Left renal cortex interstitium (tissue), 4 donors: ENCODE data around the gene STK32B. TPM values are rescaled to one million over a fixed set of nuclear protein-coding genes. Genes with fewer than 3 reads are reported as not detected.

Source experiments
- polyA plus RNA-seq, 4 donors: library from polyadenylated mRNA; unstranded; fragments of 120-200 nt; gene quantifications; one replicate each; pipeline ENCODE4 v1.2.1, GENCODE V29; 2013; ENCODE audit not compliant: insufficient read length in 4 of 4

The STK32B gene
- polyA plus RNA-seq, 4 donors = 8.9 to 10.7 (median 9.6) TPM

Other genes with a start within 250 kb of the STK32B start
- gene MSX1, start 191.8 kb upstream of the STK32B start, polyA plus RNA-seq = 1 to 10 TPM in 3 of 4 donors, under 1 TPM in 1; 0.75 to 1.6 (median 1.4) TPM
- gene CYTL1, start 32.0 kb upstream of the STK32B start, polyA plus RNA-seq = 10 to 100 TPM in 1 of 4 donors, 1 to 10 TPM in 3; 9.0 to 10.1 (median 9.5) TPM